ENCODE data around the gene RNASE12.
"Not testable (repeated sequence)": the region's sequence is repeated elsewhere in the genome, so short reads cannot be mapped to it uniquely, and the experiment has no call there.

RNASE12 gene

GRCh38 chr14:20591235-20591634 is at the start of gene RNASE12:
Gene RNASE12 (minus strand): TSS chr14:20591376. CDS start chr14:20590723, 653 bp downstream.
- no peak for DNase-seq

- DNase-seq = peak; percentile 88
Observed at GRCh38 chr14:20632831-20633691, 41.9 kb upstream of the RNASE12 start.

- no peak for DNase-seq
Observed at GRCh38 chr14:20632448-20632830, 41.3 kb upstream of the RNASE12 start.

GRCh38 chr14:20631880-20632389 is 40.8 kb upstream of the RNASE12 start:
- no peak for DNase-seq

- peak; percentile 77 for DNase-seq
Observed at GRCh38 chr14:20631023-20631879, 40.1 kb upstream of the RNASE12 start.

GRCh38 chr14:20630340-20631022 is 39.3 kb upstream of the RNASE12 start:
- no peak for DNase-seq

GRCh38 chr14:20628063-20628854 is 37.1 kb upstream of the RNASE12 start:
- DNase-seq = no peak

- DNase-seq = no peak
Observed at GRCh38 chr14:20627346-20628027, 36.3 kb upstream of the RNASE12 start.

GRCh38 chr14:20626274-20626673 is 35.1 kb upstream of the RNASE12 start:
- DNase-seq = no peak

- DNase-seq = no peak
Observed at GRCh38 chr14:20624495-20625070, 33.4 kb upstream of the RNASE12 start.

- DNase-seq = no peak
Observed at GRCh38 chr14:20623798-20624197, 32.6 kb upstream of the RNASE12 start.

GRCh38 chr14:20622816-20623291 is 31.7 kb upstream of the RNASE12 start:
- no peak for DNase-seq

GRCh38 chr14:20620798-20621478 is 29.8 kb upstream of the RNASE12 start:
- DNase-seq = no peak

GRCh38 chr14:20619688-20620087 is 28.5 kb upstream of the RNASE12 start:
- DNase-seq = not testable (repeated sequence)

- no peak for DNase-seq
Observed at GRCh38 chr14:20618271-20618749, 27.1 kb upstream of the RNASE12 start.

- no peak for DNase-seq
Observed at GRCh38 chr14:20617138-20618003, 26.2 kb upstream of the RNASE12 start.

GRCh38 chr14:20615996-20616395 is 24.8 kb upstream of the RNASE12 start:
- no peak for DNase-seq

GRCh38 chr14:20614038-20614840 is 23.1 kb upstream of the RNASE12 start:
- DNase-seq = no peak

Measured in NCI-H2171 treated with DMSO at 0.1 percent for 48 hours (cell line).